B cell (primary cell): ENCODE data around the gene MRPS27. TPM values are rescaled to one million over a fixed set of nuclear protein-coding genes. Genes with fewer than 3 reads are reported as not detected.

Experiments used
- ATAC-seq: fragments of 200-7000 bp; cut with Tn5 transposase; one replicate; pipeline ENCODE4 v1.10.0; 2021; ENCODE audit warnings: low read depth, mild to moderate bottlenecking, moderate number of reproducible peaks, moderate library complexity
- CTCF ChIA-PET: fragments of 350-600 bp; sonication (Branson Sonifier 250); formaldehyde crosslinking; loops from one replicate; lab custom pipeline; 2021; ENCODE audit warnings: antibody characterized with exemption, inconsistent platforms; lab: Charles Lee
- POLR2A ChIA-PET: fragments of 350-600 bp; sonication (Branson Sonifier 250); formaldehyde crosslinking; loops from one replicate; lab custom pipeline; 2021; ENCODE audit warnings: antibody characterized with exemption; lab: Charles Lee
- DNase-seq: peaks from one replicate; pipeline ENCODE4 v3.0.0; 2013
- H2AFZ ChIP-seq: 2 replicates; pipeline ENCODE4 v1.6.1; 2012; ENCODE audit warnings: mild to moderate bottlenecking, low read depth, low read length; ENCODE audit not compliant: insufficient read depth, poor library complexity, severe bottlenecking
- H3K27ac ChIP-seq, 2 donors: 1 replicate in 1 of 2; 2 replicates in 1 of 2; pipeline ENCODE4 v1.5.1; 2012 to 2013; ENCODE audit warnings: low read length in 2 of 2, mild to moderate bottlenecking in 2 of 2, moderate library complexity in 1 of 2
- H3K27me3 ChIP-seq, 4 experiments: fragments of 200-600 bp in 1 of 4; sonication (generic) in 1 of 4; replicated peaks in 1 of 4; 1 replicate in 2 of 4; 2 replicates in 2 of 4; pipeline versions ENCODE4 v1.6.1 to v1.7.0; 2013 to 2016; ENCODE audit warnings: low read length in 3 of 4, mild to moderate bottlenecking in 2 of 4, mixed read lengths in 1 of 4, moderate library complexity in 1 of 4; ENCODE audit not compliant: insufficient read depth in 4 of 4, control insufficient read depth in 3 of 4; ENCODE audit errors: control extremely low read depth in 1 of 4
- H3K36me3 ChIP-seq, 2 experiments: replicated peaks in 1 of 2; 1 replicate in 1 of 2; 2 replicates in 1 of 2; pipeline versions ENCODE4 v1.6.1 to v1.7.1; 2013; ENCODE audit warnings: low read length in 1 of 2; ENCODE audit not compliant: insufficient read depth in 2 of 2, control insufficient read depth in 1 of 2; ENCODE audit errors: control extremely low read depth in 1 of 2, extremely low read depth in 1 of 2
- H3K4me1 ChIP-seq, 2 donors: fragments of 200-600 bp in 1 of 2; sonication (generic) in 1 of 2; 1 replicate in 1 of 2; 2 replicates in 1 of 2; pipeline versions ENCODE4 v1.5.1 to v1.6.1; 2013 to 2017; ENCODE audit warnings: low read length in 2 of 2; ENCODE audit not compliant: control insufficient read depth in 2 of 2, insufficient read depth in 2 of 2
- H3K4me2 ChIP-seq: replicated peaks from 2 replicates; pipeline ENCODE3; 2012; ENCODE audit warnings: mild to moderate bottlenecking, low read depth, low read length; ENCODE audit not compliant: poor library complexity, severe bottlenecking
- H3K4me3 ChIP-seq, 5 experiments: fragments of 200-600 bp in 1 of 5; sonication (generic) in 1 of 5; 1 replicate in 3 of 5; 2 replicates in 2 of 5; pipeline versions ENCODE4 v1.5.1 to v1.7.0; 2011 to 2016; ENCODE audit warnings: low read length in 4 of 5, mild to moderate bottlenecking in 4 of 5, low read depth in 2 of 5, control low read depth in 1 of 5, moderate library complexity in 1 of 5; ENCODE audit not compliant: insufficient read depth in 1 of 5; ENCODE audit errors: control extremely low read depth in 1 of 5, extremely low read depth in 1 of 5
- H3K79me2 ChIP-seq: fragments of 200-600 bp; sonication (generic); one replicate; pipeline ENCODE4 v1.6.0; 2016; ENCODE audit warnings: low read length; ENCODE audit not compliant: control insufficient read depth, insufficient read depth
- H3K9ac ChIP-seq: fragments of 200-600 bp; sonication (generic); 2 replicates; pipeline ENCODE4 v1.6.1; 2017; ENCODE audit warnings: mild to moderate bottlenecking, low read length, moderate library complexity
- H3K9me3 ChIP-seq, 3 donors: one replicate each; pipeline versions ENCODE4 v1.6.1 to v1.7.1; 2013; ENCODE audit warnings: low read length in 2 of 3; ENCODE audit not compliant: control insufficient read depth in 2 of 3, insufficient read depth in 1 of 3; ENCODE audit errors: control extremely low read depth in 1 of 3
- H4K20me1 ChIP-seq: 2 replicates; pipeline ENCODE4 v1.6.0; 2012; ENCODE audit warnings: mild to moderate bottlenecking, low read length; ENCODE audit not compliant: insufficient read depth, control insufficient read depth, poor library complexity, severe bottlenecking
- H3K27ac Mint-ChIP-seq: one replicate; pipeline ENCODE4 v1.8.0; 2021; ENCODE audit warnings: mixed read lengths
- H3K27me3 Mint-ChIP-seq: one replicate; pipeline ENCODE4 v1.8.0; 2021; ENCODE audit warnings: mixed read lengths
- H3K4me1 Mint-ChIP-seq: one replicate; pipeline ENCODE4 v1.8.0; 2021; ENCODE audit warnings: mixed read lengths
- H3K4me3 Mint-ChIP-seq: one replicate; pipeline ENCODE4 v1.8.0; 2021; ENCODE audit warnings: mixed read lengths
- H3K9me3 Mint-ChIP-seq: one replicate; pipeline ENCODE4 v1.8.0; 2022; ENCODE audit warnings: mixed read lengths; ENCODE audit not compliant: insufficient read depth
- EZH2 ChIP-seq: IDR thresholded peaks from 2 replicates; pipeline ENCODE4 v1.6.1; 2012; ENCODE audit warnings: borderline replicate concordance, low read depth, mild to moderate bottlenecking, moderate library complexity, low read length; ENCODE audit not compliant: insufficient read depth, poor library complexity, severe bottlenecking
- WGBS: methylation state at CpG from one replicate; pipeline ENCODE4 v1.1.5; 2013; ENCODE audit warnings: missing lambda C conversion rate; ENCODE audit not compliant: insufficient coverage; 5-methylcytosine and 5-hydroxymethylcytosine counted together
- intact Hi-C: fragments of 100-400 bp; cut with micrococcal nuclease; formaldehyde crosslinking; loops from one replicate; pipeline ENCODE4 v1.10.0; 2022
- polyA plus RNA-seq: library from polyadenylated mRNA; depleted of rRNA; stranded (reverse); fragments of >200 nt; gene quantifications from 2 replicates; pipeline ENCODE4 v1.2.3, GENCODE V29; 2012
- total RNA-seq, 2 donors: library from RNA; stranded (reverse); fragments of 120-200 nt in 1 of 2; gene quantifications; 1 replicate in 1 of 2; 2 replicates in 1 of 2; pipeline versions ENCODE4 v1.2.3 to v1.2.4, GENCODE V29; 2013 to 2022
- TF ChIP-seq, protein P1 (sequence below): fragments of 200-600 bp; IDR thresholded peaks from one replicate; pipeline ENCODE4 v1.8.0; 2022; ENCODE audit warnings: antibody characterized with exemption, mild to moderate bottlenecking

MRPS27 gene
- total and polyA plus RNA-seq, 2 donors (not counting 1 experiment from before 2014, with no cell fraction given): 33.4 to 58.3 TPM

DNA sequence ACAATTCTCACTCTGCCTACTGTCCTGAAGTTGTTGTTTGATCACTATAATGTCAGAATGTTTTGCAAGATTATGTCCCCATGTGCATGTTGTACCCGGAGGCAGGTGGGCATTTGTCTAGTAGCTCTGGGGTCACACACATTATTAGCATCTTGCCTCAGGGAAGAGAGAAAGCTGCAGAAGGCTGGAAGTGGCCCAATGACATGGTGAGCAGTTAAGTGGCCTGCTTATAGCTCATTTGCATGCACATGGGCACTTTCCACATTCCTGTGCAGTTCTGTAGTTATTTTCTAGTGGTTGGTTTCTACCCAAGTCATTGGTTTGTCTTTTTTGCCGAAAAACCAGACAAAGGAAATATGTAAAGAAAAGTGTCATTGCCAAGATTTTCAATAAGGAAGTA lies 131.9 kb downstream of the MRPS27 start:
- peaks cover 3% of the 10 kb centered on the region for H3K27me3 Mint-ChIP-seq
- ATAC-seq (no peak), DNase-seq (no peak)
- Histone ChIP-seq H4K20me1 (no peaks in the 10 kb centered on the region), H3K4me3 (no peak overlapping the region), H3K9me3 (no peaks in the 10 kb centered on the region), H3K9ac (no peak overlapping the region), H3K27ac (no peak overlapping the region), H3K27me3 (peaks cover 0 to 3% (median 0%) of the 10 kb centered on the region in 4 experiments), H3K4me2 (no peak overlapping the region), H3K79me2 (no peaks in the 10 kb centered on the region), H2AFZ (no peak overlapping the region), H3K36me3 (no peaks in the 10 kb centered on the region), H3K4me1 (no peaks in the 10 kb centered on the region)
- WGBS: no CpG with 5 or more reads among the region's 2 CpGs
- H3K4me3 Mint-ChIP-seq: no peak overlapping the region
- intact Hi-C loops: no loop called here
- no peak overlapping the region for H3K27ac Mint-ChIP-seq
- no peaks in the 10 kb centered on the region for H3K9me3 Mint-ChIP-seq
- ChIA-PET POLR2A (no interaction called here), CTCF (no interaction called here)
- no peak for TF ChIP-seq EZH2
- TF ChIP-seq, protein P1, sequence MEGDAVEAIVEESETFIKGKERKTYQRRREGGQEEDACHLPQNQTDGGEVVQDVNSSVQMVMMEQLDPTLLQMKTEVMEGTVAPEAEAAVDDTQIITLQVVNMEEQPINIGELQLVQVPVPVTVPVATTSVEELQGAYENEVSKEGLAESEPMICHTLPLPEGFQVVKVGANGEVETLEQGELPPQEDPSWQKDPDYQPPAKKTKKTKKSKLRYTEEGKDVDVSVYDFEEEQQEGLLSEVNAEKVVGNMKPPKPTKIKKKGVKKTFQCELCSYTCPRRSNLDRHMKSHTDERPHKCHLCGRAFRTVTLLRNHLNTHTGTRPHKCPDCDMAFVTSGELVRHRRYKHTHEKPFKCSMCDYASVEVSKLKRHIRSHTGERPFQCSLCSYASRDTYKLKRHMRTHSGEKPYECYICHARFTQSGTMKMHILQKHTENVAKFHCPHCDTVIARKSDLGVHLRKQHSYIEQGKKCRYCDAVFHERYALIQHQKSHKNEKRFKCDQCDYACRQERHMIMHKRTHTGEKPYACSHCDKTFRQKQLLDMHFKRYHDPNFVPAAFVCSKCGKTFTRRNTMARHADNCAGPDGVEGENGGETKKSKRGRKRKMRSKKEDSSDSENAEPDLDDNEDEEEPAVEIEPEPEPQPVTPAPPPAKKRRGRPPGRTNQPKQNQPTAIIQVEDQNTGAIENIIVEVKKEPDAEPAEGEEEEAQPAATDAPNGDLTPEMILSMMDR: no peak
- H3K4me1 Mint-ChIP-seq: no peaks in the 10 kb centered on the region

DNA sequence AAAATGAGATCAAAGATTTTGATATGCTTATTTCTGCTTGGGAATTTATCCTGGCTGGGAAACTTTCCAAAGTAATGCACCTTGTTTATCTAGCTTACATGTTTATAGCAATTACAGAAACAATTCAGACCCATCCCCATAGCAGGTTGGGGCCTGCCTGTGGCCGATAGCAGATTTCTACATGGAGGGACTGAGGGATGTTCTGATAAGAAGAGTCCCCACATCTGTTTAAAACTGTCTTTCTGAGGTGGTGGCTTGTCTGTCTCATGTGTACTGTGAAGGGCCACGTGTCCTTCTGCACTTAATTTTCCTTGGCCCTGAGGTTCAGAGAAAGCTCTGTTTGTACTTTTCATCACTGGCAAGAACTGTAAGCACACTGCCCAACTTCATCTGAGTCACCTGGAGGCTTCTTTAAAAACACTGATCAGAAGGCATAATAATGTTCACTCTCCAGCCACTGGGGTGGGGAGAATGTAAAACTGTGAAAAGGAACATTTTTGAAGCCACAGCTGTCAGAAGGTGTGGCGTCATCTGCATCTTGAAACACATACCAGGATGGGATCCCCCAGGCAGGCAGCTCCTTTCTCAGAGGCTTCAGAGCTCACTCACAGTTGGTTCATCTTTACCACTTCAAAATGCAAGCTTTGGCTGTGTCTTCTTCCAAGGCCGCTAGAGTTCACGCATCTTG lies 132.5 kb downstream of the MRPS27 start:
- WGBS: 88% methylated on average over 4 of the region's 5 CpGs
- H3K4me1 Mint-ChIP-seq: no peaks in the 10 kb centered on the region
- H3K9me3 ChIP-seq: no peaks in the 10 kb centered on the region
- intact Hi-C loops: no loop called here
- H3K4me3 Mint-ChIP-seq: no peak overlapping the region
- POLR2A ChIA-PET: no interaction called here
- H3K4me1 ChIP-seq: no peaks in the 10 kb centered on the region
- H3K4me2 ChIP-seq: no peak overlapping the region
- H3K9me3 Mint-ChIP-seq: no peaks in the 10 kb centered on the region
- H3K4me3 ChIP-seq: no peak overlapping the region
- peaks cover 5% of the 10 kb centered on the region for H3K27me3 Mint-ChIP-seq
- H2AFZ ChIP-seq: no peak overlapping the region
- no peaks in the 10 kb centered on the region for H4K20me1 ChIP-seq
- ATAC-seq: no peak
- peaks cover 0 to 8% (median 0%) of the 10 kb centered on the region in 4 experiments for H3K27me3 ChIP-seq
- H3K27ac ChIP-seq: no peak overlapping the region
- CTCF ChIA-PET: no interaction called here
- TF ChIP-seq, protein P1: no peak
- H3K36me3 ChIP-seq: no peaks in the 10 kb centered on the region
- H3K79me2 ChIP-seq: no peaks in the 10 kb centered on the region
- H3K27ac Mint-ChIP-seq: no peak overlapping the region
- DNase-seq: no peak
- H3K9ac ChIP-seq: no peak overlapping the region
